Measurements from ENCODE around the gene AMDHD2.

Gene AMDHD2, protein sequence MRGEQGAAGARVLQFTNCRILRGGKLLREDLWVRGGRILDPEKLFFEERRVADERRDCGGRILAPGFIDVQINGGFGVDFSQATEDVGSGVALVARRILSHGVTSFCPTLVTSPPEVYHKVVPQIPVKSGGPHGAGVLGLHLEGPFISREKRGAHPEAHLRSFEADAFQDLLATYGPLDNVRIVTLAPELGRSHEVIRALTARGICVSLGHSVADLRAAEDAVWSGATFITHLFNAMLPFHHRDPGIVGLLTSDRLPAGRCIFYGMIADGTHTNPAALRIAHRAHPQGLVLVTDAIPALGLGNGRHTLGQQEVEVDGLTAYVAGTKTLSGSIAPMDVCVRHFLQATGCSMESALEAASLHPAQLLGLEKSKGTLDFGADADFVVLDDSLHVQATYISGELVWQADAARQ

DNA sequence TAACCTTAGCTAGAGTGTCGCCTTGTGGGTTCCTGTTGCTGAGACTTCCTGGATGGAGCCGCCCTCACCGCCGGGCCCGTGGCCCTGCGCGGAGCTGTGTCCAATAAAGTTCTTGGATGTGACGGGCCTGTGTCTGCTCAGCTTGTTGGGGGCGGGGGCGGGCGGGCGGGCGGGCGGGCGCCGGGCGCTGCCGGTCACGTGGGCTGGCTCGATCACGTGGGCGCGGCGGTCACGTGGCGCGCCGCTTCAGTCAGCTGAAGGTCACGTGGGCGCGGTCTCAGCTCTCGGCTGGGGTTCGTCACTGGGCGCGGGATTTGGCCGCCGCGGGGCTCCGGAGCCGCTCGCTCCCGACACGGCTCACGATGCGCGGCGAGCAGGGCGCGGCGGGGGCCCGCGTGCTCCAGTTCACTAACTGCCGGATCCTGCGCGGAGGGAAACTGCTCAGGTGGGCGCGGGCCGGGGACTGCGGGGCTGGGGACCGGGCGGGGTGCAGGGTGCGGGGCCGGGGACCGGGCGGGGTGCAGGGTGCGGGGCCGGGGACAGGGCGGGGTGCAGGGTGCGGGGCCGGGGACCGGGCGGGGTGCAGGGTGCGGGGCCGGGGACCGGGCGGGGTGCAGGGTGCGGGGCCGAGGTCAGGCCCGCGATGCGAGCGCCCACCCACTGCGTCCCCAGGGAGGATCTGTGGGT, at the start of gene AMDHD2:
Gene AMDHD2, plus strand, starts transcription at position 275 of the 687 bp plus-strand sequence. Its CDS starts 88 bp downstream, at position 363.
- in situ Hi-C loops (cut with HindIII; ENCODE audit: low pct_ligation_motif_present, low sequenced_read_pairs) = no loop called here
- DNase-seq = peak; percentile 87
- TF ChIP-seq, protein P1, sequence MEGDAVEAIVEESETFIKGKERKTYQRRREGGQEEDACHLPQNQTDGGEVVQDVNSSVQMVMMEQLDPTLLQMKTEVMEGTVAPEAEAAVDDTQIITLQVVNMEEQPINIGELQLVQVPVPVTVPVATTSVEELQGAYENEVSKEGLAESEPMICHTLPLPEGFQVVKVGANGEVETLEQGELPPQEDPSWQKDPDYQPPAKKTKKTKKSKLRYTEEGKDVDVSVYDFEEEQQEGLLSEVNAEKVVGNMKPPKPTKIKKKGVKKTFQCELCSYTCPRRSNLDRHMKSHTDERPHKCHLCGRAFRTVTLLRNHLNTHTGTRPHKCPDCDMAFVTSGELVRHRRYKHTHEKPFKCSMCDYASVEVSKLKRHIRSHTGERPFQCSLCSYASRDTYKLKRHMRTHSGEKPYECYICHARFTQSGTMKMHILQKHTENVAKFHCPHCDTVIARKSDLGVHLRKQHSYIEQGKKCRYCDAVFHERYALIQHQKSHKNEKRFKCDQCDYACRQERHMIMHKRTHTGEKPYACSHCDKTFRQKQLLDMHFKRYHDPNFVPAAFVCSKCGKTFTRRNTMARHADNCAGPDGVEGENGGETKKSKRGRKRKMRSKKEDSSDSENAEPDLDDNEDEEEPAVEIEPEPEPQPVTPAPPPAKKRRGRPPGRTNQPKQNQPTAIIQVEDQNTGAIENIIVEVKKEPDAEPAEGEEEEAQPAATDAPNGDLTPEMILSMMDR (IDR thresholded peaks at IDR 0.05; ENCODE audit: low read depth, low read length, missing control alignments) = no peak

DNA sequence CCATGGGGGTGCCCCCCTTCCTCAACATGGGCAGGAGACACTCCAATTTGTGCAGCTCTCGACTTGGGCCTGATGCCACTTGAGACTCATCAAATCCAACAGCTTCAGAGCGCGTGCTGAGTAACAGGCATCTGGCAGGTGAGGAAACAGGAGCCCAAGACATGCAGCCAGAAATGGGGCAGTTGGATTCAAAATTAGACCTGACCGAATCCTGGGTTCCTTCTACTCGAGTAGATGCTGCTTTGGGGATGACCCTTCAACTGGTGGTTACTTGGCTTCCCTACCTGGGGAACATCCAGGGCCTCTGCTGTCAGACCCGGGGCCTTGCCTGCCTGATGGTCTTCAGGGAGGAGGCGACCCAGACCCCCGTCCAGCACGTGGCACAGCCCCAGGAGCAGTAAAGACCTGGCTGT, 49.6 kb upstream of the AMDHD2 start:
- Histone ChIP-seq H3K4me3 (ENCODE audit: low read depth, low read length) (no peak overlapping the region), H3K27ac (no peak overlapping the region), H3K27me3 (replicated peaks) (no peaks in the 10 kb centered on the region), H3K36me3 (replicated peaks) (no peaks in the 10 kb centered on the region)
- no peak for DNase-seq
- in situ Hi-C loops (cut with HindIII; ENCODE audit: low pct_ligation_motif_present, low sequenced_read_pairs) = no loop called here
- TF ChIP-seq, protein P1 (IDR thresholded peaks at IDR 0.05; ENCODE audit: low read depth, low read length, missing control alignments) = no peak

More for the DNA sequence above, at the start of gene AMDHD2:
- Histone ChIP-seq H3K4me3 (ENCODE audit: low read depth, low read length) (peak within 1 kb of the TSS; percentile 72), H3K27me3 (replicated peaks) (no peaks in the 10 kb centered on the region), H3K36me3 (replicated peaks) (peaks cover 27% of the 10 kb centered on the region), H3K27ac (peak within 1 kb of the TSS; percentile 71)

DNA sequence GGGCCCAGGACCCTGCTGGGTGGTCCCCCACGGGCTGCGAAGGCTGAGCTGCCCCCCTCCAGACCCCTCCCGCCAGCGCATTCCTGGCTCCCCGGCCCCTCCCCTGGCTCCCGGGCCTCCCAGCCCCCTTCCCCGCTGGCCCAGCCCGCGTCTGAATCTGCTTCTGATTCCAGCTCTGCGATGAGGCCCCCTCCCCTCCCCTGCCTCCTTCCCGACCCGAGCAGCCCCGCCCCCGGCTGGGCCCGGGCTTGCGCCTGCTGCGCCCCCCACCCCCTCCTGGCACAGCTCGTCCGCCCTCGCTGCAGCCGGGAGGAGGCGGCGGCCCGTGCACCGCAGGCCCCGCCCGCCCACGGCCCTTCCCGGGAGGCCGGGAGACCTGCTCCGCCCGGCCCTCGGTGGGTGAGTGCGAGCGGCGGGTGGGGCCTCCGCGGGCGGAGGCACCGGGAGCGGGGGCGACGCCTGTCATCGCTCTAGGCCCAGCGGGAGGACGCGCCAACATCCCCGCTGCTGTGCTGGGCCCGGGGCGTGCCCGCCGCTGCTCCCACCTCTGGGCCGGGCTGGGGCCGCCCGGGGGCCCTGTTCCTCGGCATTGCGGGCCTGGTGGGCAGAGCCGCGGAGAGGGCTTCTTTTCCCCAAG, 49.0 kb upstream of the AMDHD2 start, which contains the start of gene NTN3:
Gene NTN3, plus strand, starts transcription at position 282 of the 637 bp plus-strand sequence. CDS start 405 bp downstream, outside the sequence.
- no peaks in the 10 kb centered on the region for H3K27me3 ChIP-seq (replicated peaks)
- in situ Hi-C loops (cut with HindIII; ENCODE audit: low pct_ligation_motif_present, low sequenced_read_pairs) = no loop called here
- TF ChIP-seq, protein P1 (IDR thresholded peaks at IDR 0.05; ENCODE audit: low read depth, low read length, missing control alignments) = no peak
- no peak for DNase-seq
- no peak within 1 kb of the TSS for H3K4me3 ChIP-seq (ENCODE audit: low read depth, low read length)
- H3K36me3 ChIP-seq (replicated peaks) = no peaks in the 10 kb centered on the region
- no peak within 1 kb of the TSS for H3K27ac ChIP-seq

DNA sequence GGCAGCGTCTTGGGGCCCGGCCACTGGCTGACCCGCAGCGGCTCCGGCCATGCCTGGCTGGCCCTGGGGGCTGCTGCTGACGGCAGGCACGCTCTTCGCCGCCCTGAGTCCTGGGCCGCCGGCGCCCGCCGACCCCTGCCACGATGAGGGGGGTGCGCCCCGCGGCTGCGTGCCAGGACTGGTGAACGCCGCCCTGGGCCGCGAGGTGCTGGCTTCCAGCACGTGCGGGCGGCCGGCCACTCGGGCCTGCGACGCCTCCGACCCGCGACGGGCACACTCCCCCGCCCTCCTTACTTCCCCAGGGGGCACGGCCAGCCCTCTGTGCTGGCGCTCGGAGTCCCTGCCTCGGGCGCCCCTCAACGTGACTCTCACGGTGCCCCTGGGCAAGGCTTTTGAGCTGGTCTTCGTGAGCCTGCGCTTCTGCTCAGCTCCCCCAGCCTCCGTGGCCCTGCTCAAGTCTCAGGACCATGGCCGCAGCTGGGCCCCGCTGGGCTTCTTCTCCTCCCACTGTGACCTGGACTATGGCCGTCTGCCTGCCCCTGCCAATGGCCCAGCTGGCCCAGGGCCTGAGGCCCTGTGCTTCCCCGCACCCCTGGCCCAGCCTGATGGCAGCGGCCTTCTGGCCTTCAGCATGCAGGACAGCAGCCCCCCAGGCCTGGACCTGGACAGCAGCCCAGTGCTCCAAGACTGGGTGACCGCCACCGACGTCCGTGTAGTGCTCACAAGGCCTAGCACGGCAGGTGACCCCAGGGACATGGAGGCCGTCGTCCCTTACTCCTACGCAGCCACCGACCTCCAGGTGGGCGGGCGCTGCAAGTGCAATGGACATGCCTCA, 48.3 kb upstream of the AMDHD2 start:
- TF ChIP-seq, protein P1 (IDR thresholded peaks at IDR 0.05; ENCODE audit: low read depth, low read length, missing control alignments) = no peak
- Histone ChIP-seq H3K36me3 (replicated peaks) (no peaks in the 10 kb centered on the region), H3K27ac (no peak overlapping the region), H3K4me3 (ENCODE audit: low read depth, low read length) (no peak overlapping the region), H3K27me3 (replicated peaks) (no peaks in the 10 kb centered on the region)
- in situ Hi-C loops (cut with HindIII; ENCODE audit: low pct_ligation_motif_present, low sequenced_read_pairs) = no loop called here
- DNase-seq = no peak

DNA sequence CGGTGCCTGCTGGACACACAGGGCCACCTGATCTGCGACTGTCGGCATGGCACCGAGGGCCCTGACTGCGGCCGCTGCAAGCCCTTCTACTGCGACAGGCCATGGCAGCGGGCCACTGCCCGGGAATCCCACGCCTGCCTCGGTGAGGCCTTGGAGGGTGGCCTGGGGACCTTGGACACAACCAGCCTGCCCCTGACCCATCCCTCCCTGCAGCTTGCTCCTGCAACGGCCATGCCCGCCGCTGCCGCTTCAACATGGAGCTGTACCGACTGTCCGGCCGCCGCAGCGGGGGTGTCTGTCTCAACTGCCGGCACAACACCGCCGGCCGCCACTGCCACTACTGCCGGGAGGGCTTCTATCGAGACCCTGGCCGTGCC, 47.7 kb upstream of the AMDHD2 start:
- in situ Hi-C loops (cut with HindIII; ENCODE audit: low pct_ligation_motif_present, low sequenced_read_pairs) = no loop called here
- no peak for DNase-seq
- no peaks in the 10 kb centered on the region for H3K36me3 ChIP-seq (replicated peaks)
- H3K27ac ChIP-seq = no peak overlapping the region
- no peaks in the 10 kb centered on the region for H3K27me3 ChIP-seq (replicated peaks)
- no peak overlapping the region for H3K4me3 ChIP-seq (ENCODE audit: low read depth, low read length)
- TF ChIP-seq, protein P1 (IDR thresholded peaks at IDR 0.05; ENCODE audit: low read depth, low read length, missing control alignments) = no peak

All from brain microvascular endothelial cell (primary cell).